GM12878 (cell line): ENCODE data around the gene TUBGCP3. TPM values are rescaled to one million over a fixed set of nuclear protein-coding genes. Genes with fewer than 3 reads are reported as not detected.

ENCODE experiments used
- EP300 ChIP-seq, 2 experiments: fragments of 150-350 bp in 1 of 2; IDR thresholded peaks; 2 replicates each; pipeline ENCODE4 v1.6.1; 2011 to 2012; ENCODE audit warnings: low read depth in 2 of 2, low read length in 2 of 2, borderline replicate concordance in 1 of 2, improper control_type of control experiment in 1 of 2, inconsistent platforms in 1 of 2; ENCODE audit not compliant: control insufficient read depth in 1 of 2
- FOS ChIP-seq: IDR thresholded peaks from 3 replicates; pipeline ENCODE4 v1.6.1; 2011; ENCODE audit warnings: borderline replicate concordance; ENCODE audit not compliant: insufficient read length; ENCODE audit errors: extremely low read depth
- HDAC6 ChIP-seq: fragments of 200-600 bp; sonication (generic); IDR thresholded peaks from one replicate; pipeline ENCODE4 v1.8.0; 2017; ENCODE audit warnings: antibody characterized with exemption; ENCODE audit not compliant: unreplicated experiment
- KLF5 ChIP-seq: fragments of 450-650 bp; IDR thresholded peaks from 2 replicates; pipeline ENCODE4 v1.6.1; 2014; ENCODE audit warnings: mild to moderate bottlenecking; ENCODE audit not compliant: partially characterized antibody
- RB1 ChIP-seq: fragments of 450-650 bp; formaldehyde crosslinking; IDR thresholded peaks from 2 replicates; pipeline ENCODE4 v1.6.1; 2017; ENCODE audit warnings: mild to moderate bottlenecking, borderline replicate concordance
- TAF1 ChIP-seq: IDR thresholded peaks from 2 replicates; pipeline ENCODE4 v1.6.1; 2011; ENCODE audit warnings: mild to moderate bottlenecking, low read depth, low read length, borderline replicate concordance
- TCF3 ChIP-seq: IDR thresholded peaks from 2 replicates; pipeline ENCODE4 v1.6.1; 2012; ENCODE audit warnings: low read depth, mild to moderate bottlenecking, low read length, borderline replicate concordance; ENCODE audit not compliant: insufficient read depth
- ZNF24 ChIP-seq: fragments of 450-650 bp; IDR thresholded peaks from 2 replicates; pipeline ENCODE4 v1.6.1; 2017; ENCODE audit warnings: antibody characterized with exemption, mild to moderate bottlenecking
- polyA plus RNA-seq, 11 experiments: library from polyadenylated mRNA; depleted of rRNA in 4 of 11; unstranded in 6 of 11; stranded (reverse) in 5 of 11; fragments of >200 nt; fragmentation: Nextera tagmentation in 4 of 11; fragmentation: Illumina TruSeq in 1 of 11; extraction: Ambion mirVana in 4 of 11; extraction: Trizol in 1 of 11; gene quantifications; 1 replicate in 1 of 11; 2 replicates in 10 of 11; pipeline versions ENCODE4 v1.2.1 to v1.2.3, GENCODE V29; 2011 to 2016; ENCODE audit warnings: inconsistent platforms in 2 of 11, missing spikeins in 2 of 11, low read depth in 1 of 11
- total RNA-seq, 4 experiments: library from RNA; depleted of rRNA in 3 of 4; stranded (reverse); fragments of >200 nt in 3 of 4; fragmentation: Illumina TruSeq in 1 of 4; extraction: Trizol in 1 of 4; gene quantifications; 2 replicates each; pipeline versions ENCODE4 v1.2.1 to v1.2.3, GENCODE V29; 2013 to 2021
- TF ChIP-seq, protein P1 (sequence below): fragments of 450-650 bp; IDR thresholded peaks from 2 replicates; pipeline ENCODE4 v1.6.1; 2017; ENCODE audit warnings: mild to moderate bottlenecking, moderate library complexity
- TF ChIP-seq, protein P2 (sequence below): fragments of 450-650 bp; formaldehyde crosslinking; IDR thresholded peaks from 2 replicates; pipeline ENCODE4 v1.4.0; 2022; ENCODE audit warnings: mild to moderate bottlenecking, moderate library complexity
- TF ChIP-seq, protein P3 (sequence below): fragments of 450-650 bp; conservative IDR thresholded peaks from 2 replicates; pipeline ENCODE4 v1.6.1; 2017; ENCODE audit warnings: mild to moderate bottlenecking, moderate library complexity
- TF ChIP-seq, protein P4 (sequence below): IDR thresholded peaks from 2 replicates; pipeline ENCODE4 v1.6.1; 2011; ENCODE audit warnings: low read depth, mild to moderate bottlenecking, low read length, moderate library complexity, borderline replicate concordance; ENCODE audit errors: extremely low read depth
- TF ChIP-seq, protein P5 (sequence below): IDR thresholded peaks from 2 replicates; pipeline ENCODE4 v1.6.1; 2012; ENCODE audit warnings: improper control_type of control experiment, low read depth, low read length; ENCODE audit not compliant: insufficient replicate concordance

The TUBGCP3 gene
- total and polyA plus RNA-seq, 10 of the 15 experiments (the other 5 are each of a cell fraction or from before 2014, with no cell fraction given), result 4.0 to 34.0 (median 22.6) TPM

DNA sequence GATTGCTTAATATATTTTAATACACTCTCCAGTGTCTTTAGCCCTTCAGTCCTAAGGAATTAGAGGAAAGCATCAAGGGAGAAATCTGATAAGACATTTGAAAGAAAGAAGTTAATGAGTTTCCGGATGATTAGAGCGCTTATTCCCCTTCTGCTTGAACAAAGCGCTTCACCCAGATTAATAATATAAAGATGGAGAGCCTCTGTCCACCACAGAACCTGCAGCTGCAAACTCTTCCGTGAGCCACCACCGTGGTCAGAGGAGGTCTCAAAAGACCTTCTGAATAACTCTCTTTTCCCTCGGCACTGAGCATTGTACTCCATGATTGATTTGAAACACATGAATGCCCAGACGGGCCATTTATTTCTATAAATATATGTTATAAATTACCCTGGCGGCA is 14.2 kb upstream of the TUBGCP3 start (continued):
- TF ChIP-seq, protein P1, sequence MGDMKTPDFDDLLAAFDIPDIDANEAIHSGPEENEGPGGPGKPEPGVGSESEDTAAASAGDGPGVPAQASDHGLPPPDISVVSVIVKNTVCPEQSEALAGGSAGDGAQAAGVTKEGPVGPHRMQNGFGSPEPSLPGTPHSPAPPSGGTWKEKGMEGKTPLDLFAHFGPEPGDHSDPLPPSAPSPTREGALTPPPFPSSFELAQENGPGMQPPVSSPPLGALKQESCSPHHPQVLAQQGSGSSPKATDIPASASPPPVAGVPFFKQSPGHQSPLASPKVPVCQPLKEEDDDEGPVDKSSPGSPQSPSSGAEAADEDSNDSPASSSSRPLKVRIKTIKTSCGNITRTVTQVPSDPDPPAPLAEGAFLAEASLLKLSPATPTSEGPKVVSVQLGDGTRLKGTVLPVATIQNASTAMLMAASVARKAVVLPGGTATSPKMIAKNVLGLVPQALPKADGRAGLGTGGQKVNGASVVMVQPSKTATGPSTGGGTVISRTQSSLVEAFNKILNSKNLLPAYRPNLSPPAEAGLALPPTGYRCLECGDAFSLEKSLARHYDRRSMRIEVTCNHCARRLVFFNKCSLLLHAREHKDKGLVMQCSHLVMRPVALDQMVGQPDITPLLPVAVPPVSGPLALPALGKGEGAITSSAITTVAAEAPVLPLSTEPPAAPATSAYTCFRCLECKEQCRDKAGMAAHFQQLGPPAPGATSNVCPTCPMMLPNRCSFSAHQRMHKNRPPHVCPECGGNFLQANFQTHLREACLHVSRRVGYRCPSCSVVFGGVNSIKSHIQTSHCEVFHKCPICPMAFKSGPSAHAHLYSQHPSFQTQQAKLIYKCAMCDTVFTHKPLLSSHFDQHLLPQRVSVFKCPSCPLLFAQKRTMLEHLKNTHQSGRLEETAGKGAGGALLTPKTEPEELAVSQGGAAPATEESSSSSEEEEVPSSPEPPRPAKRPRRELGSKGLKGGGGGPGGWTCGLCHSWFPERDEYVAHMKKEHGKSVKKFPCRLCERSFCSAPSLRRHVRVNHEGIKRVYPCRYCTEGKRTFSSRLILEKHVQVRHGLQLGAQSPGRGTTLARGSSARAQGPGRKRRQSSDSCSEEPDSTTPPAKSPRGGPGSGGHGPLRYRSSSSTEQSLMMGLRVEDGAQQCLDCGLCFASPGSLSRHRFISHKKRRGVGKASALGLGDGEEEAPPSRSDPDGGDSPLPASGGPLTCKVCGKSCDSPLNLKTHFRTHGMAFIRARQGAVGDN, result no peak
- TF ChIP-seq RB1 (no peak), EP300 (IDR thresholded peaks at IDR 0.05; ENCODE audit: borderline replicate concordance in 1 of 2, control insufficient read depth in 1 of 2, low read depth in 2 of 2, low read length in 2 of 2) (no peak), TAF1 (no peak), TCF3 (no peak), KLF5 (no peak), ZNF24 (no peak), HDAC6 (no peak), FOS (no peak)
- TF ChIP-seq, protein P2, sequence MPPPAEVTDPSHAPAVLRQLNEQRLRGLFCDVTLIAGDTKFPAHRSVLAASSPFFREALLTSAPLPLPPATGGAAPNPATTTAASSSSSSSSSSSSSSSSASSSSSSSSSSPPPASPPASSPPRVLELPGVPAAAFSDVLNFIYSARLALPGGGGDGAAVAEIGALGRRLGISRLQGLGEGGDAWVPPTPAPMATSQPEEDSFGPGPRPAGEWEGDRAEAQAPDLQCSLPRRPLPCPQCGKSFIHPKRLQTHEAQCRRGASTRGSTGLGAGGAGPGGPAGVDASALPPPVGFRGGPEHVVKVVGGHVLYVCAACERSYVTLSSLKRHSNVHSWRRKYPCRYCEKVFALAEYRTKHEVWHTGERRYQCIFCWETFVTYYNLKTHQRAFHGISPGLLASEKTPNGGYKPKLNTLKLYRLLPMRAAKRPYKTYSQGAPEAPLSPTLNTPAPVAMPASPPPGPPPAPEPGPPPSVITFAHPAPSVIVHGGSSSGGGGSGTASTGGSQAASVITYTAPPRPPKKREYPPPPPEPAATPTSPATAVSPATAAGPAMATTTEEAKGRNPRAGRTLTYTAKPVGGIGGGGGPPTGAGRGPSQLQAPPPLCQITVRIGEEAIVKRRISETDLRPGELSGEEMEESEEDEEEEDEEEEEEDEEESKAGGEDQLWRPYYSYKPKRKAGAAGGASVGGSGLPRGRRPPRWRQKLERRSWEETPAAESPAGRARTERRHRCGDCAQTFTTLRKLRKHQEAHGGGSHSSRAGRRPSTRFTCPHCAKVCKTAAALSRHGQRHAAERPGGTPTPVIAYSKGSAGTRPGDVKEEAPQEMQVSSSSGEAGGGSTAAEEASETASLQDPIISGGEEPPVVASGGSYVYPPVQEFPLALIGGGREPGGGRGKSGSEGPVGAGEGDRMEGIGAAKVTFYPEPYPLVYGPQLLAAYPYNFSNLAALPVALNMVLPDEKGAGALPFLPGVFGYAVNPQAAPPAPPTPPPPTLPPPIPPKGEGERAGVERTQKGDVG (CRISPR knock-in tag), result no peak
- TF ChIP-seq, protein P3, sequence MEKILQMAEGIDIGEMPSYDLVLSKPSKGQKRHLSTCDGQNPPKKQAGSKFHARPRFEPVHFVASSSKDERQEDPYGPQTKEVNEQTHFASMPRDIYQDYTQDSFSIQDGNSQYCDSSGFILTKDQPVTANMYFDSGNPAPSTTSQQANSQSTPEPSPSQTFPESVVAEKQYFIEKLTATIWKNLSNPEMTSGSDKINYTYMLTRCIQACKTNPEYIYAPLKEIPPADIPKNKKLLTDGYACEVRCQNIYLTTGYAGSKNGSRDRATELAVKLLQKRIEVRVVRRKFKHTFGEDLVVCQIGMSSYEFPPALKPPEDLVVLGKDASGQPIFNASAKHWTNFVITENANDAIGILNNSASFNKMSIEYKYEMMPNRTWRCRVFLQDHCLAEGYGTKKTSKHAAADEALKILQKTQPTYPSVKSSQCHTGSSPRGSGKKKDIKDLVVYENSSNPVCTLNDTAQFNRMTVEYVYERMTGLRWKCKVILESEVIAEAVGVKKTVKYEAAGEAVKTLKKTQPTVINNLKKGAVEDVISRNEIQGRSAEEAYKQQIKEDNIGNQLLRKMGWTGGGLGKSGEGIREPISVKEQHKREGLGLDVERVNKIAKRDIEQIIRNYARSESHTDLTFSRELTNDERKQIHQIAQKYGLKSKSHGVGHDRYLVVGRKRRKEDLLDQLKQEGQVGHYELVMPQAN, result no peak
- TF ChIP-seq, protein P4, sequence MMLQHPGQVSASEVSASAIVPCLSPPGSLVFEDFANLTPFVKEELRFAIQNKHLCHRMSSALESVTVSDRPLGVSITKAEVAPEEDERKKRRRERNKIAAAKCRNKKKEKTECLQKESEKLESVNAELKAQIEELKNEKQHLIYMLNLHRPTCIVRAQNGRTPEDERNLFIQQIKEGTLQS, result no peak
- TF ChIP-seq, protein P5, sequence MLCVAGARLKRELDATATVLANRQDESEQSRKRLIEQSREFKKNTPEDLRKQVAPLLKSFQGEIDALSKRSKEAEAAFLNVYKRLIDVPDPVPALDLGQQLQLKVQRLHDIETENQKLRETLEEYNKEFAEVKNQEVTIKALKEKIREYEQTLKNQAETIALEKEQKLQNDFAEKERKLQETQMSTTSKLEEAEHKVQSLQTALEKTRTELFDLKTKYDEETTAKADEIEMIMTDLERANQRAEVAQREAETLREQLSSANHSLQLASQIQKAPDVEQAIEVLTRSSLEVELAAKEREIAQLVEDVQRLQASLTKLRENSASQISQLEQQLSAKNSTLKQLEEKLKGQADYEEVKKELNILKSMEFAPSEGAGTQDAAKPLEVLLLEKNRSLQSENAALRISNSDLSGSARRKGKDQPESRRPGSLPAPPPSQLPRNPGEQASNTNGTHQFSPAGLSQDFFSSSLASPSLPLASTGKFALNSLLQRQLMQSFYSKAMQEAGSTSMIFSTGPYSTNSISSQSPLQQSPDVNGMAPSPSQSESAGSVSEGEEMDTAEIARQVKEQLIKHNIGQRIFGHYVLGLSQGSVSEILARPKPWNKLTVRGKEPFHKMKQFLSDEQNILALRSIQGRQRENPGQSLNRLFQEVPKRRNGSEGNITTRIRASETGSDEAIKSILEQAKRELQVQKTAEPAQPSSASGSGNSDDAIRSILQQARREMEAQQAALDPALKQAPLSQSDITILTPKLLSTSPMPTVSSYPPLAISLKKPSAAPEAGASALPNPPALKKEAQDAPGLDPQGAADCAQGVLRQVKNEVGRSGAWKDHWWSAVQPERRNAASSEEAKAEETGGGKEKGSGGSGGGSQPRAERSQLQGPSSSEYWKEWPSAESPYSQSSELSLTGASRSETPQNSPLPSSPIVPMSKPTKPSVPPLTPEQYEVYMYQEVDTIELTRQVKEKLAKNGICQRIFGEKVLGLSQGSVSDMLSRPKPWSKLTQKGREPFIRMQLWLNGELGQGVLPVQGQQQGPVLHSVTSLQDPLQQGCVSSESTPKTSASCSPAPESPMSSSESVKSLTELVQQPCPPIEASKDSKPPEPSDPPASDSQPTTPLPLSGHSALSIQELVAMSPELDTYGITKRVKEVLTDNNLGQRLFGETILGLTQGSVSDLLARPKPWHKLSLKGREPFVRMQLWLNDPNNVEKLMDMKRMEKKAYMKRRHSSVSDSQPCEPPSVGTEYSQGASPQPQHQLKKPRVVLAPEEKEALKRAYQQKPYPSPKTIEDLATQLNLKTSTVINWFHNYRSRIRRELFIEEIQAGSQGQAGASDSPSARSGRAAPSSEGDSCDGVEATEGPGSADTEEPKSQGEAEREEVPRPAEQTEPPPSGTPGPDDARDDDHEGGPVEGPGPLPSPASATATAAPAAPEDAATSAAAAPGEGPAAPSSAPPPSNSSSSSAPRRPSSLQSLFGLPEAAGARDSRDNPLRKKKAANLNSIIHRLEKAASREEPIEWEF, result no peak
